Measurements from ENCODE around the gene SLC27A4.

The SLC27A4 gene

DNA sequence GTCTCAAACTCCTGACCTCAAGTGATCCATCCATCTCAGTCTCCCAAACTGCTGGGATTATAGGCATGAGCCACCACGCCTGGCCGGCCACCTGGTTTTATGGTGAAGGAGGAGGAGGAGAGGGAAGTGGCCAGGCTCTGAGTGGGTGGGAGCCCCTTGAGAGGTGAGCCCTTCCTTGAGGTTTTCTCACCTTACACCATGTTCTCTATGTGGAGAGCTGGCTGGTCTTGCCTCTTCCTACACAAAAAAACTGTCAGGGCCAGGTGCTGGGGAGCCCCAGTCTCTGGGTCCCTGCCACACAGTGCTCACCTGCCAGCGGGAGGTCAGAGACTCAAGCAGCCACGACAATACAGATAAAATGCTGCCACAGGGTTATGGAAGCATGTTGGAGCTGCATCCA, 46.2 kb upstream of the SLC27A4 start:
- TF ChIP-seq GABPA (IDR thresholded peaks at IDR 0.05; ENCODE audit: low read depth) (no peak), SPI1 (IDR thresholded peaks at IDR 0.05; ENCODE audit: borderline replicate concordance, low read depth) (no peak), POLR2AphosphoS5 (IDR thresholded peaks at IDR 0.05; ENCODE audit: low read depth) (no peak)
- TF ChIP-seq, protein P1, sequence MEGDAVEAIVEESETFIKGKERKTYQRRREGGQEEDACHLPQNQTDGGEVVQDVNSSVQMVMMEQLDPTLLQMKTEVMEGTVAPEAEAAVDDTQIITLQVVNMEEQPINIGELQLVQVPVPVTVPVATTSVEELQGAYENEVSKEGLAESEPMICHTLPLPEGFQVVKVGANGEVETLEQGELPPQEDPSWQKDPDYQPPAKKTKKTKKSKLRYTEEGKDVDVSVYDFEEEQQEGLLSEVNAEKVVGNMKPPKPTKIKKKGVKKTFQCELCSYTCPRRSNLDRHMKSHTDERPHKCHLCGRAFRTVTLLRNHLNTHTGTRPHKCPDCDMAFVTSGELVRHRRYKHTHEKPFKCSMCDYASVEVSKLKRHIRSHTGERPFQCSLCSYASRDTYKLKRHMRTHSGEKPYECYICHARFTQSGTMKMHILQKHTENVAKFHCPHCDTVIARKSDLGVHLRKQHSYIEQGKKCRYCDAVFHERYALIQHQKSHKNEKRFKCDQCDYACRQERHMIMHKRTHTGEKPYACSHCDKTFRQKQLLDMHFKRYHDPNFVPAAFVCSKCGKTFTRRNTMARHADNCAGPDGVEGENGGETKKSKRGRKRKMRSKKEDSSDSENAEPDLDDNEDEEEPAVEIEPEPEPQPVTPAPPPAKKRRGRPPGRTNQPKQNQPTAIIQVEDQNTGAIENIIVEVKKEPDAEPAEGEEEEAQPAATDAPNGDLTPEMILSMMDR (IDR thresholded peaks at IDR 0.05; ENCODE audit: insufficient read depth, low read length): no peak
- TF ChIP-seq, protein P2, sequence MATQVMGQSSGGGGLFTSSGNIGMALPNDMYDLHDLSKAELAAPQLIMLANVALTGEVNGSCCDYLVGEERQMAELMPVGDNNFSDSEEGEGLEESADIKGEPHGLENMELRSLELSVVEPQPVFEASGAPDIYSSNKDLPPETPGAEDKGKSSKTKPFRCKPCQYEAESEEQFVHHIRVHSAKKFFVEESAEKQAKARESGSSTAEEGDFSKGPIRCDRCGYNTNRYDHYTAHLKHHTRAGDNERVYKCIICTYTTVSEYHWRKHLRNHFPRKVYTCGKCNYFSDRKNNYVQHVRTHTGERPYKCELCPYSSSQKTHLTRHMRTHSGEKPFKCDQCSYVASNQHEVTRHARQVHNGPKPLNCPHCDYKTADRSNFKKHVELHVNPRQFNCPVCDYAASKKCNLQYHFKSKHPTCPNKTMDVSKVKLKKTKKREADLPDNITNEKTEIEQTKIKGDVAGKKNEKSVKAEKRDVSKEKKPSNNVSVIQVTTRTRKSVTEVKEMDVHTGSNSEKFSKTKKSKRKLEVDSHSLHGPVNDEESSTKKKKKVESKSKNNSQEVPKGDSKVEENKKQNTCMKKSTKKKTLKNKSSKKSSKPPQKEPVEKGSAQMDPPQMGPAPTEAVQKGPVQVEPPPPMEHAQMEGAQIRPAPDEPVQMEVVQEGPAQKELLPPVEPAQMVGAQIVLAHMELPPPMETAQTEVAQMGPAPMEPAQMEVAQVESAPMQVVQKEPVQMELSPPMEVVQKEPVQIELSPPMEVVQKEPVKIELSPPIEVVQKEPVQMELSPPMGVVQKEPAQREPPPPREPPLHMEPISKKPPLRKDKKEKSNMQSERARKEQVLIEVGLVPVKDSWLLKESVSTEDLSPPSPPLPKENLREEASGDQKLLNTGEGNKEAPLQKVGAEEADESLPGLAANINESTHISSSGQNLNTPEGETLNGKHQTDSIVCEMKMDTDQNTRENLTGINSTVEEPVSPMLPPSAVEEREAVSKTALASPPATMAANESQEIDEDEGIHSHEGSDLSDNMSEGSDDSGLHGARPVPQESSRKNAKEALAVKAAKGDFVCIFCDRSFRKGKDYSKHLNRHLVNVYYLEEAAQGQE (IDR thresholded peaks at IDR 0.05; ENCODE audit: insufficient replicate concordance, low read depth): no peak
- no peak overlapping the region for H3K4me3 ChIP-seq (replicated peaks; ENCODE audit: insufficient read depth, low read length)
- DNase-seq (ENCODE audit: low read depth in 1 of 2, low spot score in 1 of 2): no peak
- H3K27me3 ChIP-seq (ENCODE audit: insufficient read depth, poor library complexity, severe bottlenecking): no peaks in the 10 kb centered on the region
- H3K27ac ChIP-seq (replicated peaks): no peak overlapping the region

DNA sequence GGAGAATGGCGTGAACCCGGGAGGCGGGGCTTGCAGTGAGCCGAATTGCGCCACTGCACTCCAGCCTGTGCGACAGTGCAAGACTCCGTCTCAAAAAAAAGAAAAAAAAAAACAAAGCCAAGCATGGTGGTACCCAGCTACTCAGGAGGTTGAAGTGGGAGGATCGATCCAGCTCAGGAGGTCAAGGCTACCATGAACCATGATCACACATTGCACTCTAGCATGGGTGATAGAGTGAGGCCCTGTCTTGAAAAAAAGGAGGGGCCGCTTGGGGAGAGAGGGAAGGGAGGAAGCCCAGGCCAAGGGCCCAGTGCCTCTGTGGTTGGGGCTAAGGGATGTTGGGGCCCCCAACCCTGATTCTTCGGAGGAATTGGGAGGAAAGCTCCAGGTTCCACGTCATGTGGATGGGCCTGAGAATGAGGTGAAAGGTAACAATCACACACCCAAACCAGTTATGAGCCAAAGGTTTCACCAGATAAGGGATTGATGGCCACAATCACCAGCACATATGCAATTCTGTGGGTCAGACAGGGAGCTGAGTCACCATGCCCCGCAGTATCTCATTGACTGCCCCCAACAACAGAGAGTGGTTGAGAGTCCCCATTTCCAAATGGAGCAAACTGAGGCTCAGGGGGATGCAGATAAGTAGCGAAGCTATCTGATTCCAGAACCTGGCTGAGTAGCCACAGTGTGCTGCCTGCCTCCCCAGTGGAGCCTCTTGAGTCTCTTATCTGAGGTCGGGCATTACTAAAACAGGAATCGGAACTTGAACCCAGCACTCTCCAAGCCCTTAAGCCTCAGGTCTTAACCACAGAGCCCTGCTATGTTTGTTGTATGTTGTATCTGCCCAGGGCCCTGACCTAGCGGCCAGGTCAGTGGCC, 43.7 kb upstream of the SLC27A4 start:
- DNase-seq (ENCODE audit: low read depth in 1 of 2, low spot score in 1 of 2): no peak
- TF ChIP-seq, protein P2 (IDR thresholded peaks at IDR 0.05; ENCODE audit: insufficient replicate concordance, low read depth): no peak
- TF ChIP-seq POLR2AphosphoS5 (IDR thresholded peaks at IDR 0.05; ENCODE audit: low read depth) (no peak), SPI1 (IDR thresholded peaks at IDR 0.05; ENCODE audit: borderline replicate concordance, low read depth) (no peak), GABPA (IDR thresholded peaks at IDR 0.05; ENCODE audit: low read depth) (no peak)
- TF ChIP-seq, protein P1 (IDR thresholded peaks at IDR 0.05; ENCODE audit: insufficient read depth, low read length): no peak
- no peaks in the 10 kb centered on the region for H3K27me3 ChIP-seq (ENCODE audit: insufficient read depth, poor library complexity, severe bottlenecking)
- no peak overlapping the region for H3K27ac ChIP-seq (replicated peaks)
- no peak overlapping the region for H3K4me3 ChIP-seq (replicated peaks; ENCODE audit: insufficient read depth, low read length)

DNA sequence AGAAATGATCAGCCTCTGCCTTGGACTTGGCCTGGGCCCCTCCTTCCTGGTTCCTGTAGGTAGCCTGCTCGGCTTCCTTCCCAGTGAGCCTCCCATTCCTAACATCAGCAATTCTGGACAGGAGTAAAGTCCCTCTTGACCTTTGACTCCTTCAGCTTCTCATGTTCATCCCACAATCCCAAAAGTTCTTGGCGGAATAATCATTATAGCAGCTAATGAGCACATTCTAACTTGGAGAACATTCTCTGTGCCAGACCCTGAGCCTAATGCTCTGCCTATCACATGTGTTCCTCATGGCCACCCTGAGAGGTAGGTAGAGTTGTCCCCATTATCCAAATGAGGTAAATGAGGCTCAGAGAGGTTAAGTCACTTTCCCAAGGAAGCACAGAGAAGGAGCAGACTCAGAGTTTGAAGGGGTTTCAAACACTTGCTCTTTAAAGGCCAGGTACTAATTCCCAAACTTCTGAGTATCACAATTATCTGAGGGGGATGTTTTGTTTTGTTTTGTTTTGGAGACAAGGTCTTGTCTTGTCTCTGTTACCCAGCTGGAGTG, 43.0 kb upstream of the SLC27A4 start:
- DNase-seq (ENCODE audit: low read depth in 1 of 2, low spot score in 1 of 2): no peak
- TF ChIP-seq GABPA (IDR thresholded peaks at IDR 0.05; ENCODE audit: low read depth): no peak
- TF ChIP-seq, protein P2 (IDR thresholded peaks at IDR 0.05; ENCODE audit: insufficient replicate concordance, low read depth): no peak
- TF ChIP-seq SPI1 (IDR thresholded peaks at IDR 0.05; ENCODE audit: borderline replicate concordance, low read depth): no peak
- no peak for TF ChIP-seq POLR2AphosphoS5 (IDR thresholded peaks at IDR 0.05; ENCODE audit: low read depth)
- TF ChIP-seq, protein P1 (IDR thresholded peaks at IDR 0.05; ENCODE audit: insufficient read depth, low read length): no peak
- no peak overlapping the region for H3K4me3 ChIP-seq (replicated peaks; ENCODE audit: insufficient read depth, low read length)
- H3K27ac ChIP-seq (replicated peaks): no peak overlapping the region
- H3K27me3 ChIP-seq (ENCODE audit: insufficient read depth, poor library complexity, severe bottlenecking): no peaks in the 10 kb centered on the region

Measured in HL-60 (cell line).